OCI-LY3 (cell line): ENCODE data around the gene SLC5A3.
A peak's percentile ranks its signal among the peaks of the same experiment; 100 is the strongest.

ENCODE experiments used
- H2AFZ ChIP-seq: fragments of 200-600, 300-600 bp; shearing (Covaris generic); 2 replicates; pipeline ENCODE4 v1.6.0; 2014; ENCODE audit warnings: antibody characterized with exemption, low read depth, low read length
- H3K27ac ChIP-seq: fragments of 200-600, 300-600 bp; sonication (generic); 2 replicates; pipeline ENCODE4 v1.5.1; 2014; ENCODE audit warnings: mild to moderate bottlenecking, low read length, moderate library complexity, mixed read lengths
- H3K27me3 ChIP-seq: fragments of 200-600, 300-600 bp; sonication (generic); 2 replicates; pipeline ENCODE4 v1.6.1; 2014; ENCODE audit warnings: low read depth, low read length, mixed read lengths
- H3K36me3 ChIP-seq: fragments of 200-600, 300-600 bp; sonication (generic); replicated peaks from 2 replicates; pipeline ENCODE3; 2014; ENCODE audit warnings: low read depth, low read length, mixed read lengths
- H3K4me1 ChIP-seq: fragments of 300-600, 200-600 bp; sonication (generic); 2 replicates; pipeline ENCODE4 v1.6.1; 2014; ENCODE audit warnings: low read length, mixed read lengths
- H3K4me2 ChIP-seq: fragments of 200-600, 300-600 bp; sonication (generic); 2 replicates; pipeline ENCODE4 v1.6.1; 2014; ENCODE audit warnings: low read length, mixed read lengths
- H3K4me3 ChIP-seq: fragments of 300-600, 200-600 bp; sonication (generic); 2 replicates; pipeline ENCODE4 v1.5.1; 2014; ENCODE audit warnings: antibody characterized with exemption, mild to moderate bottlenecking, low read length, moderate library complexity
- H3K79me2 ChIP-seq: fragments of 300-600, 200-600 bp; shearing (Covaris generic); 2 replicates; pipeline ENCODE4 v1.6.1; 2014; ENCODE audit warnings: mild to moderate bottlenecking, low read length, mixed read lengths
- H3K9ac ChIP-seq: fragments of 300-600, 200-600 bp; shearing (Covaris generic); 2 replicates; pipeline ENCODE4 v1.6.0; 2014; ENCODE audit warnings: mild to moderate bottlenecking, low read length, moderate library complexity
- H3K9me3 ChIP-seq: fragments of 200-600, 300-600 bp; shearing (Covaris generic); 2 replicates; pipeline ENCODE4 v1.6.1; 2014; ENCODE audit warnings: low read length, mixed read lengths; ENCODE audit not compliant: insufficient read depth
- H4K20me1 ChIP-seq: fragments of 200-600, 300-600 bp; sonication (generic); 2 replicates; pipeline ENCODE4 v1.6.1; 2016; ENCODE audit warnings: low read length, mixed read lengths; ENCODE audit not compliant: insufficient read depth
- EZH2phosphoT487 ChIP-seq: fragments of 200-600 bp; shearing (Covaris generic); IDR thresholded peaks from 2 replicates; pipeline ENCODE4 v1.6.1; 2018; ENCODE audit warnings: antibody characterized with exemption, mixed run types, low read depth
- TF ChIP-seq, protein P1 (sequence below): fragments of 200-600, 300-600 bp; sonication (generic); IDR thresholded peaks from 2 replicates; pipeline ENCODE4 v1.5.1; 2014; ENCODE audit warnings: antibody characterized with exemption, low read length, low read depth

Gene SLC5A3

GRCh38 chr21:34086887-34087306 lies 13.5 kb downstream of the SLC5A3 start:
- no peak overlapping the region for H3K9ac ChIP-seq
- TF ChIP-seq EZH2phosphoT487 = no peak
- TF ChIP-seq, protein P1, sequence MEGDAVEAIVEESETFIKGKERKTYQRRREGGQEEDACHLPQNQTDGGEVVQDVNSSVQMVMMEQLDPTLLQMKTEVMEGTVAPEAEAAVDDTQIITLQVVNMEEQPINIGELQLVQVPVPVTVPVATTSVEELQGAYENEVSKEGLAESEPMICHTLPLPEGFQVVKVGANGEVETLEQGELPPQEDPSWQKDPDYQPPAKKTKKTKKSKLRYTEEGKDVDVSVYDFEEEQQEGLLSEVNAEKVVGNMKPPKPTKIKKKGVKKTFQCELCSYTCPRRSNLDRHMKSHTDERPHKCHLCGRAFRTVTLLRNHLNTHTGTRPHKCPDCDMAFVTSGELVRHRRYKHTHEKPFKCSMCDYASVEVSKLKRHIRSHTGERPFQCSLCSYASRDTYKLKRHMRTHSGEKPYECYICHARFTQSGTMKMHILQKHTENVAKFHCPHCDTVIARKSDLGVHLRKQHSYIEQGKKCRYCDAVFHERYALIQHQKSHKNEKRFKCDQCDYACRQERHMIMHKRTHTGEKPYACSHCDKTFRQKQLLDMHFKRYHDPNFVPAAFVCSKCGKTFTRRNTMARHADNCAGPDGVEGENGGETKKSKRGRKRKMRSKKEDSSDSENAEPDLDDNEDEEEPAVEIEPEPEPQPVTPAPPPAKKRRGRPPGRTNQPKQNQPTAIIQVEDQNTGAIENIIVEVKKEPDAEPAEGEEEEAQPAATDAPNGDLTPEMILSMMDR = no peak
- peaks cover 95% of the 10 kb centered on the region for H3K79me2 ChIP-seq
- H3K4me1 ChIP-seq = no peaks in the 10 kb centered on the region
- no peak overlapping the region for H3K4me2 ChIP-seq
- H3K9me3 ChIP-seq = no peaks in the 10 kb centered on the region
- H3K36me3 ChIP-seq = peaks cover 8% of the 10 kb centered on the region
- peaks cover 25% of the 10 kb centered on the region for H4K20me1 ChIP-seq
- no peaks in the 10 kb centered on the region for H3K27me3 ChIP-seq
- H3K4me3 ChIP-seq = no peak overlapping the region
- H3K27ac ChIP-seq = no peak overlapping the region
- H2AFZ ChIP-seq = no peak overlapping the region

- no peaks in the 10 kb centered on the region for H3K27me3 ChIP-seq
- H3K9me3 ChIP-seq = no peaks in the 10 kb centered on the region
- H3K9ac ChIP-seq = no peak overlapping the region
- no peak overlapping the region for H2AFZ ChIP-seq
- peaks cover 91% of the 10 kb centered on the region for H3K79me2 ChIP-seq
- no peaks in the 10 kb centered on the region for H3K4me1 ChIP-seq
- H4K20me1 ChIP-seq = peaks cover 25% of the 10 kb centered on the region
- no peak overlapping the region for H3K4me2 ChIP-seq
- no peak for TF ChIP-seq EZH2phosphoT487
- TF ChIP-seq, protein P1 = no peak
- no peak overlapping the region for H3K4me3 ChIP-seq
- H3K36me3 ChIP-seq = no peaks in the 10 kb centered on the region
- no peak overlapping the region for H3K27ac ChIP-seq
These were observed 15.4 kb downstream of the SLC5A3 start for GRCh38 chr21:34088752-34089151.

GRCh38 chr21:34091032-34091431 lies 17.7 kb downstream of the SLC5A3 start:
- peaks cover 90% of the 10 kb centered on the region for H3K79me2 ChIP-seq
- no peak overlapping the region for H3K27ac ChIP-seq
- no peaks in the 10 kb centered on the region for H3K27me3 ChIP-seq
- H3K9me3 ChIP-seq = no peaks in the 10 kb centered on the region
- no peaks in the 10 kb centered on the region for H3K4me1 ChIP-seq
- H3K4me3 ChIP-seq = no peak overlapping the region
- TF ChIP-seq, protein P1 = no peak
- no peak for TF ChIP-seq EZH2phosphoT487
- H2AFZ ChIP-seq = no peak overlapping the region
- peaks cover 11% of the 10 kb centered on the region for H3K36me3 ChIP-seq
- no peak overlapping the region for H3K4me2 ChIP-seq
- no peak overlapping the region for H3K9ac ChIP-seq
- H4K20me1 ChIP-seq = peaks cover 25% of the 10 kb centered on the region

DNA sequence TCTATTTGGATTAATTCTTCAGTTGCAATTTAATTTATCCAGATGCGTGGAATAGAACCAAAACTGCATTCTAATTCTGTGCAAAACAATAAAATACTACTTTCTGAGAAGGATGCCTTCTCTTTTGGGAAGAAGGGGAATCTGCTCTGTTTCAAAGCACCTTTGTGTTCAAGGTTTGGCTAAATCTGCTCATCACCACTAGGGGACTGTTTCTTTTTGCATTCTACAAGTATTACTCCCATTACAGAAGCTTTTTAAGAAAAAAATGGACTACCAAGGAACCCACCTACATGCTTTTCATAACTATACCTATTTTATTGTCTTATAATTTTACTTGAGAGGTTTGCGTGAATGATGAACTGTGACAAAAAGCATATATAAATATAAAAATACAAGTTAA lies 18.2 kb downstream of the SLC5A3 start:
- no peaks in the 10 kb centered on the region for H3K9me3 ChIP-seq
- peaks cover 90% of the 10 kb centered on the region for H3K79me2 ChIP-seq
- no peak for TF ChIP-seq EZH2phosphoT487
- TF ChIP-seq, protein P1 = peak; percentile 20
- peaks cover 15% of the 10 kb centered on the region for H3K36me3 ChIP-seq
- no peak overlapping the region for H3K9ac ChIP-seq
- no peak overlapping the region for H2AFZ ChIP-seq
- no peak overlapping the region for H3K4me3 ChIP-seq
- no peak overlapping the region for H3K4me2 ChIP-seq
- H4K20me1 ChIP-seq = peaks cover 25% of the 10 kb centered on the region
- no peaks in the 10 kb centered on the region for H3K27me3 ChIP-seq
- H3K4me1 ChIP-seq = no peaks in the 10 kb centered on the region
- no peak overlapping the region for H3K27ac ChIP-seq
